ENCODE results near the gene GNAS.

The GNAS gene

GRCh38 chr20:58889798-58890517 lies 37.4 kb downstream of the GNAS start:
- no peak for DNase-seq (ENCODE audit: low read depth)
- TF ChIP-seq CTCF (conservative IDR thresholded peaks at IDR 0.05; ENCODE audit: control insufficient read depth, insufficient read depth, low read depth, low read length): no peak

GRCh38 chr20:58890518-58891085 lies 38.1 kb downstream of the GNAS start:
- peak overlapping the region; percentile 49 for H3K4me3 ChIP-seq (ENCODE audit: control insufficient read depth, low read depth, low read length)
- DNase-seq (ENCODE audit: low read depth): peak; percentile 72
- no peak for TF ChIP-seq CTCF (conservative IDR thresholded peaks at IDR 0.05; ENCODE audit: control insufficient read depth, insufficient read depth, low read depth, low read length)

More at GRCh38 chr20:58889798-58890517, 37.4 kb downstream of the GNAS start:
- H3K4me3 ChIP-seq (ENCODE audit: control insufficient read depth, low read depth, low read length): peak overlapping the region; percentile 49

GRCh38 chr20:58891086-58891717 lies 38.7 kb downstream of the GNAS start:
- TF ChIP-seq CTCF (conservative IDR thresholded peaks at IDR 0.05; ENCODE audit: control insufficient read depth, insufficient read depth, low read depth, low read length): no peak
- peak overlapping the region; percentile 74 for H3K4me3 ChIP-seq (ENCODE audit: control insufficient read depth, low read depth, low read length)
- DNase-seq (ENCODE audit: low read depth): peak; percentile 43

GRCh38 chr20:58891718-58892140 lies 39.2 kb downstream of the GNAS start:
- no peak for TF ChIP-seq CTCF (conservative IDR thresholded peaks at IDR 0.05; ENCODE audit: control insufficient read depth, insufficient read depth, low read depth, low read length)
- DNase-seq (ENCODE audit: low read depth): peak; percentile 33
- peak overlapping the region; percentile 74 for H3K4me3 ChIP-seq (ENCODE audit: control insufficient read depth, low read depth, low read length)

GRCh38 chr20:58892141-58892931 lies 39.8 kb downstream of the GNAS start:
- H3K4me3 ChIP-seq (ENCODE audit: control insufficient read depth, low read depth, low read length): peak overlapping the region; percentile 74
- peak; percentile 56 for DNase-seq (ENCODE audit: low read depth)
- no peak for TF ChIP-seq CTCF (conservative IDR thresholded peaks at IDR 0.05; ENCODE audit: control insufficient read depth, insufficient read depth, low read depth, low read length)

GRCh38 chr20:58892932-58893224 lies 40.4 kb downstream of the GNAS start:
- no peak for DNase-seq (ENCODE audit: low read depth)
- TF ChIP-seq CTCF (conservative IDR thresholded peaks at IDR 0.05; ENCODE audit: control insufficient read depth, insufficient read depth, low read depth, low read length): no peak
- peak overlapping the region; percentile 74 for H3K4me3 ChIP-seq (ENCODE audit: control insufficient read depth, low read depth, low read length)
